Colonic mucosa (tissue), 4 donors: Measurements from ENCODE around the gene NPRL2. TPM values are rescaled to one million over a fixed set of nuclear protein-coding genes. Genes with fewer than 3 reads are reported as not detected.

Source experiments
- DNase-seq: peaks from one replicate; pipeline ENCODE4 v3.0.0-alpha.2; 2020
- H3K27ac ChIP-seq: fragments of 200-600 bp; one replicate; pipeline ENCODE4 v1.8.0; 2021
- H3K27me3 ChIP-seq: fragments of 200-600 bp; one replicate; pipeline ENCODE4 v1.8.0; 2021
- H3K36me3 ChIP-seq: fragments of 200-600 bp; one replicate; pipeline ENCODE4 v1.8.0; 2021
- H3K4me1 ChIP-seq: fragments of 200-600 bp; one replicate; pipeline ENCODE4 v1.8.0; 2021; ENCODE audit warnings: mild to moderate bottlenecking
- H3K4me3 ChIP-seq: fragments of 200-600 bp; one replicate; pipeline ENCODE4 v1.8.0; 2021
- H3K9ac ChIP-seq, 2 donors: one replicate each; pipeline ENCODE4 v1.7.0; 2013; ENCODE audit warnings: control low read depth in 2 of 2, low read depth in 2 of 2, low read length in 2 of 2
- H3K9me3 ChIP-seq: fragments of 200-600 bp; one replicate; pipeline ENCODE4 v1.8.0; 2021
- CTCF ChIP-seq: fragments of 200-600 bp; IDR thresholded peaks from one replicate; pipeline ENCODE4 v1.8.0; 2022; ENCODE audit warnings: antibody characterized with exemption, mild to moderate bottlenecking
- intact Hi-C: fragments of 100-400 bp; cut with DNase I; formaldehyde crosslinking; loops from one replicate; pipeline ENCODE4 v1.14.1; 2022
- total RNA-seq, 2 donors: library from RNA; stranded (reverse); fragmentation: NEBNext Ultra II Directional in 1 of 2; extraction: Animal tissue kit (Norgen Biotek cat#: 25700) in 1 of 2; gene quantifications; one replicate each; pipeline ENCODE4 v1.2.1, GENCODE V29; 2021
- donor health status: healthy.
- donor health status: DM: no; HTN: no; CAD: no.
- donor health status: DM: no; HTN: no; CAD: no.

The NPRL2 gene
- total RNA-seq, 2 donors from 2014 or later = 23.2 to 29.6 TPM

- peaks cover 19% of the 10 kb centered on the region for H3K4me1 ChIP-seq
Observed at GRCh38 chr3:50327129-50327528, 23.4 kb downstream of the NPRL2 start.

GRCh38 chr3:50326182-50326541, 24.4 kb downstream of the NPRL2 start:
- Histone ChIP-seq H3K36me3 (peaks cover 14% of the 10 kb centered on the region), H3K4me1 (peaks cover 23% of the 10 kb centered on the region), H3K9me3 (no peaks in the 10 kb centered on the region), H3K27ac (no peak overlapping the region), H3K4me3 (no peak overlapping the region), H3K27me3 (no peaks in the 10 kb centered on the region), H3K9ac (peak overlapping the region in 1 of 2 donors; percentile 26)
- no peak for TF ChIP-seq CTCF
- intact Hi-C loops = loop anchor here (10.0 kb wide), 1 partner anchor 51 kb away; the partner anchor contains the start of gene LSMEM2
- DNase-seq = no peak

More at GRCh38 chr3:50327129-50327528, 23.4 kb downstream of the NPRL2 start:
- Histone ChIP-seq H3K27ac (no peak overlapping the region), H3K36me3 (peaks cover 20% of the 10 kb centered on the region), H3K9me3 (no peaks in the 10 kb centered on the region), H3K4me3 (peak overlapping the region; percentile 97), H3K9ac (peak overlapping the region; percentile 90 to 94), H3K27me3 (no peaks in the 10 kb centered on the region)
- intact Hi-C loops = loop anchor here (10.0 kb wide), 1 partner anchor 52 kb away; the partner anchor contains the start of gene LSMEM2
- no peak for DNase-seq
- no peak for TF ChIP-seq CTCF

GRCh38 chr3:50325497-50326181, 24.9 kb downstream of the NPRL2 start:
- Histone ChIP-seq H3K27me3 (no peaks in the 10 kb centered on the region), H3K36me3 (peaks cover 8% of the 10 kb centered on the region), H3K27ac (no peak overlapping the region), H3K9me3 (no peaks in the 10 kb centered on the region), H3K4me3 (no peak overlapping the region), H3K4me1 (peaks cover 23% of the 10 kb centered on the region), H3K9ac (peak overlapping the region in 1 of 2 donors; percentile 26)
- TF ChIP-seq CTCF = no peak
- intact Hi-C loops = loop anchor here (10.0 kb wide), 1 partner anchor 51 kb away; the partner anchor contains the start of gene LSMEM2
- DNase-seq = no peak

GRCh38 chr3:50325113-50325480, 25.5 kb downstream of the NPRL2 start:
- TF ChIP-seq CTCF = no peak
- Histone ChIP-seq H3K27ac (no peak overlapping the region), H3K27me3 (no peaks in the 10 kb centered on the region), H3K9me3 (no peaks in the 10 kb centered on the region), H3K9ac (no peak overlapping the region), H3K36me3 (peaks cover 5% of the 10 kb centered on the region), H3K4me1 (peaks cover 23% of the 10 kb centered on the region), H3K4me3 (no peak overlapping the region)
- DNase-seq = no peak
- intact Hi-C loops = loop anchor here (10.0 kb wide), 1 partner anchor 50 kb away; the partner anchor contains the start of gene LSMEM2

- no peak overlapping the region for H3K4me3 ChIP-seq
- intact Hi-C loops = loop anchor here (10.0 kb wide), 1 partner anchor 50 kb away; the partner anchor contains the start of gene LSMEM2
Observed at GRCh38 chr3:50324351-50325112, 26.0 kb downstream of the NPRL2 start.

More at GRCh38 chr3:50324351-50325112, 26.0 kb downstream of the NPRL2 start:
- Histone ChIP-seq H3K4me1 (peaks cover 23% of the 10 kb centered on the region), H3K9me3 (no peaks in the 10 kb centered on the region), H3K36me3 (no peaks in the 10 kb centered on the region), H3K27me3 (no peaks in the 10 kb centered on the region), H3K9ac (peak overlapping the region in 1 of 2 donors; percentile 44), H3K27ac (no peak overlapping the region)
- peak; percentile 81 for TF ChIP-seq CTCF
- no peak for DNase-seq
